GM19467 (cell line): ENCODE data around the gene ABRACL.
"Not testable (repeated sequence)": the region's sequence is repeated elsewhere in the genome, so short reads cannot be mapped to it uniquely, and the experiment has no call there.

ENCODE experiments used
- ATAC-seq: cut with Tn5 transposase; IDR thresholded peaks from one replicate; pipeline ENCODE4 v1.9.1; 2021; ENCODE audit warnings: mild to moderate bottlenecking, moderate library complexity; ENCODE audit not compliant: unreplicated experiment

Gene ABRACL

DNA sequence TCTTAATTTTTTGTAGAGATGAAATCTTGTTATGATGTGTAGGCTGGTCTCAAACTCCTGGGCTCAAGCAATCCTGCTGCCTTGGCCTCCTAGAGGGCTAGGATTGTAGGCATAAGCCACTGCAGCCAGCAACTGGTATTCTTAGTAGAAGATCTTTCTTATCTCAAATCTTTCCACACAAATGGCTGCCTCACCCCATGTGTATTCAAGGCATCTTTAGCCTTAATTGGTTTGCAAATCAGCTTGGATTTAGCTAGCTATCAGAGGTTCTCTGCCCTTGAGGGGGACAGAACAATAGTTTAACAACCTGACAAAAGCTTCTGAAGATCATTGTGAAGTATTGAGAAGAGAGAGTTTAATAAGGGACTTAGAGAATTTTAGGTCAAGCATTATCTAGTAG is 17.9 kb upstream of the ABRACL start:
- ATAC-seq = no peak

DNA sequence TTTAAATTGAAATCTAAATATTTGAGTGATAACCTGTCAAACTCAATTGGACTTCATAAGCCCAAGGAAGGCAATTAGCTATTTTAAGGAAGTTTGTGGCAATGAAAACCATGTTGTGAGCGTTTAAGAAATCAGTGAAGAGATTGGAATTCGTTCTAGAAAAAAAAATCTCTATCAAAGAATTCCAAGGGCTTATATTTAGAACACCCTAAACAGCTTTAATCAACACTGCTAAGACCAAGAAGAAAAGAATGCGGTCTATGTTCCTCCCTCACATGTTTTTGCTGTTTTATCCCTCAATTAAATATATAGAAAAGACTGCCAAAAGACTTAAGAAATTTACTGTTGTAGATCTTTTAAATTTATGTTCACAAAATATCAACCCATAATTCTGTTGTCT is 16.6 kb upstream of the ABRACL start:
- ATAC-seq = no peak

DNA sequence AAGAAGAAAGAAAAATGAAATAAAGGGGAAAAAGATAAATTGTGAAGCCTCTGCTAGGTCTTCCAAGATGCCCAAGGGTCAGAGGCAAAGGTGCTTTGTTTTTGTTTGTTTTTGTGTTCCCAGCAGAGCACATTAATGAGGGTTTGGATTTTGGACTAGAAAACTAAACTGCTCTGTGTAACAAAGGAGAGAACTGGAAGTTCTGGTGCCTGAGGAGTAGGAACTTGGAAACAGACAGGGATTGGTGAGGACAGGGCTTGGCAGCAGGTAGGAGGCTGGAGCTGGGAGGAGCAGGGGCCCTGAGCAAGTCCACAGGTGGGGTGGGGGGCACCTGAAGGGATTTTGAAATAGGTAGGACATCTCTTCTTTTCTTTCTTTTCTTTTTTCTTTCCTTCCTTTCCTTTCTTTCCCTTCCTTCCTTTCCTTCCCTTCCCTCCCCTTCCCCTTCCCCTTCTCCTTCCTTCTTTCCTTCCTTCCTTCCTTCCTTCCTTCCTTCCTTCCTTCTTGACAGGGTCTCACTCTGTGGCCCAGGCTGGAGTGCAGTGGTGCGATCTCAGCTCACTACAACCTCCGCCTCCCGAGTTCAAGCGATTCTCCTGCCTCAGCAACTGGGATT is 15.3 kb upstream of the ABRACL start:
- no peak for ATAC-seq

DNA sequence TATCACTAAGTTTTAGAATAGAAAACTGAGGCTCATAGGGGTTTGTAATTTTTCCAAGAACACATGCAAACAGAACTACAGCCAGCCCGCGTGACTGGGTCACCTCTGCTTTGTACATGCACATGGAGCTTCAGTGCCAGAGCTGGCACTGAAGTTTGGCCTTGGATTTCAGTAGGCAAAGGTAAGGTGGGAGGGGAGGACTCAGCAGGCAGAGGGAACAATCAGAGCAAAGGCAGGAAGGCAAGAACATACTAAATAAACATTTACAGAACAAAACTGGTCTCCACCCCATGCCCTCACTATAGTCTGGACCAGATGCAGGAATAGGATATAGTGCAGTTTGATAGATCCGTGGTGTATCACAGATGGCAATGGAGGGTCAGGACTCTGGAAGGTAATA is 13.6 kb upstream of the ABRACL start:
- no peak for ATAC-seq

DNA sequence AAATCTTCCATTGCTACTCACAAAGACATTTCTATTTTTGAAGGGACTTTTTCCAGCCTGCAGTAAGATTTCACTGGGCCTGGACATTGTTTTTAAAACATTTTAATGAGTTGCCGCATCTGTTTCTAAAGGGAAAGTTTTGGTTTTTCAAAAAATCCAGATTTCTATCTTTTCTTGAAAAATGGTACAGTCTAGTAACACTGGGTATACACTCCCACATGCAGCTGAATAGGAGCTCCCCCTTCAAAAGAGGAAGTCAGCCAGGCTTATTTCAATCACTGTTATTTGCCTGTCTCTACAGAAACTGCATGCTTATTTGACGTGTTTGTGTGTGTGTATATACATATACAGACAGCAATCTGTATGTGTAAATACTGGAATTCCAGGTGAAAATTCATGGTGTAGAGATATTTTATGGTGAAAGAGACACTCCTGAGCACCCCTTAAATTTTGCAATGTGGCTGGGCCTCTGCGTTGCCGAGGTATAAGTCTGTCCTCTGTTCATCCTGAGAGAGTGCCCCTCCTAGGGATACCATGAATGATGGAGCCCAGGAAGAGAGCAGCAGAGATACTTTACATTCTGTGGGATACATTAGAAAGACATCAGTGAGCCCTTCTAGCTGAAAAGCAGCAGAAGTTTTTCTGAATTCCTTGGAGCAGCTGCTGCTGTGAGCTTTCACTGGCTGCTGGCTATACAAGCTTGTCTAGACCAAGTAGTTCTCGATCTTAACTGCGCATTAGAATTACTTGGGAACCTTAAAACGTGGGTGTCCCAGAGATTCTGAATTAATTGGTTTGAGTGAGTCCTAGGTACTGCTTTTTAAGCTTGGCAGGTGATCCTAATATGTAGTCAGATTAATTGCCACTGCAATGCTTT is 12.0 kb upstream of the ABRACL start:
- peak; percentile 58 for ATAC-seq

DNA sequence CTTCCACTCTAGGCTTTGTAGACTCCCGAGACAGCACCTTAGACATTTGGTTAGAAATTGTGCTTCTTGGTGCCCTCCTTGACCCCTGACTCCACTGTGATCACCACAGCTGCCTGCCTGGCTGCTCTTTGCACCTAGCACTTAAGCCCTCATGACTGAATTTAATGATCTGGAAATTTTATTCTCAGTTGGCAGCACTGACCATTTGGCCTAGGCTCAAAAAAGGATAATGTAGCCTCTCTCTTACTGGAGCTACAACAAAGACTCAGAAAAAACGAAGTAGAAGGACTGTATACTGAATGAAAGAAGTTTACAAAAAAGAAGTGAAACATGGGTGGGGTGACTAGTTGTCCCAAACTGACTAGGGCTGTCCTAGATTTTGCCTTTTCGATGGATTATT is 11.3 kb upstream of the ABRACL start:
- ATAC-seq = no peak

DNA sequence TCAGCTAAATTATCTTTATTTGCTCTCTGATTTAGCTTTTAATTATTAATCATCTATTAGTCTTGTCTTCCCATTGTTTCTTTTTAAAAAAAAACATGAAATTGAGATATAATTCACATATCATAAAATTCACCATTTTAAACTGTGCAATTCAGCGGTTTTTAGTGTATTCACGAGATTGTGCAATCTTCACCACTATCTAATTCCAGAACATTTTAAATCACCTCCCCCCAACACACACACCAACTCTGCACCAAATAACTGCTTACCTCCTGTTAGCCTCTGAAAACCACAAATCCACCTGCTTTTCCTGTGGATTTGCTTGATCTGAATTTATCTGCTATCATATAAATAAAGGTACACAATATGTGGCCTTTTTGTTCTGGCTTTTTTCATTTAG is 8.8 kb upstream of the ABRACL start:
- ATAC-seq = no peak

DNA sequence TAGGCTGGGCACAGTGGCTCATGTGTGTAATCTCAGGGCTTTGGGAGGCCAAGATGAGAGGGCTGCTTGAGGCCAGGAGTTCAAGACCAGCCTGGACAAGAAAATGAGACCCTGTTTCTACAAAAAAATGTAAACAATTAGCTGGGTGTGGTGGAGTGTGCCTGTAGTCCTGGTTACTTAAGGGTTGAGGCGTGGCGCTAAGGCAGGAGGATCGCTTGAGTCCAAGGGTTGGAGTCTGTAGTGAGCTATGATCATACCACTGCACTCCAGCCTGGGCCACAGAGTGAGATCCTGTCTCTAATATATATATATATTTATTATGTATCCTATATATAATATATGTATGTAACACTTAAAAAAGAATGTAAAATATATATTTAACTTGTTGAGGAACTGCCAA is 7.9 kb upstream of the ABRACL start:
- ATAC-seq = no peak

DNA sequence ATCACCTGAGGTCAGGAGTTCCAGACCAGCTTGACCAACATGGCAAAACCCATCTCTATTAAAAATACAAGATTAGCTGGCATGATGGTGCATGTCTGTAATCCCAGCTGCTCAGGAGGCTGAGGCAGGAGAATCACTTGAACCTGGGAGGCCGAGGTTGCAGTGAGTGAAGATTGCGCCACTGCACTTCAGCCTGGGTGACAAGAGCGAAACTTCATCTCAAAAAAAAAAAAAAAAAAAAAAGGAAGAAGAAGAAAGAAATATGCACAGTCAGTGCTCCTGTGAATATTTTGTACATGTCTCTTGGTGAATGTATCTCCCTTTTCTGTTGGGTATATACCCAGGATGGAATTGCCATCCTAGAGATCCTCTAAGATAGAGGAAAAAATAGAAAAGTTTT is 3.1 kb upstream of the ABRACL start:
- not testable (repeated sequence) for ATAC-seq

DNA sequence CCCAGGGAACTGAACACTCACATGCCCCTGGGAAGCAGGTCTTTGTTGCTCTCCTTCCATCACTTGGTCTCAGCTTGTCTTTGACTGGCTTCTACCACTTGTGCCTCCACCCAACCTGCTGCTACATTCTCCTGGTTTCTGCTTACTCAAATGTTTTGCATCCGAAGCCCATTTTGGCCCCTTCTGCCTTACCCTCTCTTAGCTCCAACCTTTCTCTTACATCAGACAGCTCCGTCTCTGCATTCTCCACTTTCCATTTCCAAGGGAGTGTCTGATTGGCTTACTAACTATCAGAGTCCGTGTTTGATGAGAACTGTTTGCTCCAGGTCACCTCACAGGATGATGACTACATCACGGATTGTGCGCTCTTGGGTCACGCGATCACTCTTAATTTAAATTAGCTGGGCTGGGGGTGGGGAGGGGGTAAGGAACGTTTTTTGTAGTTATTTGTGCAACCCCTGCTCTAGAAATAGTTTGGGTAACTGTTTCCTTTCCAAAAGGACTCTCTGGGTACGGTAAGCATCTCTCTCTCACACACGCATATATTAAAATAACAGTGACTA is 844 bp upstream of the ABRACL start:
- no peak for ATAC-seq

DNA sequence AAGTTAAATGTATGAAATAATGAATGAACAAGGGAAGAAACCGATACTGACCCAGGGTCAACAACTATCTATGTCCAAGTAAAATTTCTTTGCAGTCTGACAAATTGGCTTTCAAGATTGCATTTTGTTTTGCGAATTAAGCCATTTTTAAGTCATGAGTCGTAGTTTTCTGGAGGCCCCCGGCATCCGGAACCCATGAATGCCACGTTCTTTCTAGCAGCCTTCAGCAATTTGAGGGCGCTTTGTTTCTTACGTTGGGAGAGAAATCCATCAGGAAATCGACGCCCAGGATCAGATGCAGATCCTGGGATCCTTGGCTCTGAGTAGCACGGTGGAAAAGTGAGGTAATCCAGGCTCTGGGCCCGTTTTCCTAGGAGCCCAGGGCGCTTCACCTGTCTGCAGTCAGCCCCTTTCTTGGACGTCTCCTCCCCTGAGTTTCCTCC is 309 bp upstream of the ABRACL start:
- no peak for ATAC-seq

DNA sequence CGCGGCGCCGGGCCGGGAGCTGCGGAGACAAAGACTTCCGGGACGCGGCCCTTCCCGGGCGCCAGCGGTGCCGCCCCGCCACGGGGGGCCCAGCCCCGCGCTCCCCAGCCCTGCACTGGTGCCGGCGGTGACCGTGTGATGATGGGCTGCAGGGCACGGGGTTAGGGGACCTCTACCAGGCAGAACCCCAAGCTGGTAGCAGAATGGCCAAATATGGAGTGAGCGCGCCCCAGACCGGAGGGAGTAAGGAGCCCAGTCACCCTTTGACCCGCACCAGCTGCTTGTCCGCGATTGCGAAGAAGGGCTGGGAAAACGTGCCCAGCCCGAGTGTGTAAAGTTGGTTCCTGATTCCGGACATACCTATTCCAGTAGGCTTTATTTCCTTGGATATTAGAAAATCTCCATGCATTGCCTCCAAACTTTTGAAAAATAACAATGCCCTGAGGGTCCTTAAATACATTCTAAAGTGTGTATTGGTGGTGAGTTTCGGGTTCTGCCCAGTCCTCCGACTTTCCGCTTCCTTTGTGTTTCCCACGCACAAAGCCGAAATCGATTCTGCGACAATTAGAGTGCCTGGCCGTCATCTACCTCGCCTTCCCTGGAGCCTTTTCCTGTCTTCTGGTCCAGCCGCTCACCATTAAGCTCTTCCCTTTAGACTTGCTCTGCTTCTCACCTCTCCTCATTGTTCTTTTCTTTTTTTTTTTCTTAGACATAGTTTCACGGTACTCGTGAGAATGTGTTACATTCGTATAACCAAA is 1.1 kb downstream of the ABRACL start:
- peak; percentile 26 for ATAC-seq

DNA sequence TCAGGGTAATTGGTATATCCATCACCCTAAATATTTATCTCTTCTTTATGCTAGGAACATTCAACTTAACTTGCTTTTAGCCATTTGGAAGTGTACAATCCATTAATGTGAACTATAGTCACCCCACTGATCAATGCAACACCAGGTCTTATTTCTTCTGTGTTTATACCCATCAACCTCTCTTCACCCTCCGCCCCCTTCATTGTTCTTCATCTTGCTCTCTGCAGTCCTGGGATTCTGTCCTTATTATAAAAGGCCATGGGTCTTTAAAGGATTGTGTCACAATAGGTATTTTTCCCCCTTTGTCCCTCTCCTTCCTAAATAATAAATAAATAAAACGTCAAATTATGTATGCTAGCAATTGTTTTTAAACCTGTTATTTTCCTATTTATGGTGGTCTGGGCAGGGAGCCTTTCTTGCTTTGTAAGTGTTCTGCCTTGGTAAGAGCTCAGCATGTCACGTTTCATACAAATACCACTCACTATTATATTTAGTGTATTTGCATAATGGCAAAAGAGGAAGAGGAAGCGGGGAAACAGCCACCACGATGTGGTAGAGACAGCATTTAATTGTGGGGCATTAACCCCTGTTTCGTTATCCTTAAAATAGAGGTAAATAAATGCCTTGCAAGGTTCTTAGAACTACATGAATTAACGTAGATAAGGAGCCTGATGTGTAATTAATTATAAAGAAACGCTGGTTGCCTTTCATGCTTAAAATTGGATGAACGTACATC is 1.9 kb downstream of the ABRACL start:
- ATAC-seq = peak; percentile 56

DNA sequence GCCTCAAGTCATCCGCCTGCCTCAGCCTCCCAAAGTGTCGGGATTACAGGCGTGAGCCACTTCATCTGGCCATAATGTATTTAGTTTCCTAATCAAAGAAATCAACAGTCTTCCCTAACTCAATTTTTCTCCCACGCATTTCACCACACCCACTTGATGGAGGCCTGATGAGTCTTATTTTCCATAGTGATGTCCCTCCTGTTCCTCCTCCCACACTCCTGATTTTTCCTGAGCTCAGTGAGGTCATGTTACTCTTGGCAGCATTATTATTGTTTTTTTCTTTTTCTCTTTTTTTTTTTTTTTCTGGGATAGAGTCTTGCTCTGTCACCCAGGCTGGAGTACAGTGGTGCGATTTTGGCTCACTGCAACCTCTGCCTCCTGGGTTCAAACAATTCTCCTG is 8.9 kb downstream of the ABRACL start:
- ATAC-seq = no peak

DNA sequence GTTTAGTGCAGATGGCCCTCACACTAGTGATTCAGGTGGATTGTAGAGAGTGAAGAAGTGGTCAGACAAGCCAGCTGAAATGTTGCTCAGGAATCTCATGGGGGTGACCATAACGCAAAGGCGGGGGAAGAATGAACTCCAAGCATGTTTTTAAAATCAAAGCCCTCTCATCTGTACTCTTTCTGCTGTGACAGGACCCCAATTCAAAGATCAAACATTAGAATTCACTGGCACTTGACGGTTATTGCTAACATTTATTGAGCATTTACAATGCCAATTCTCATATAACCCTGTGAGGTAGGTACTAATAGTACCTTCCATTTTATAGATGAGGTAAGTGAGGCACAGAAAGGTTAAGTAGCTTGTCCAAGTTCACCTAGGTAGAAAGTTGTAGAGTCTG is 15.7 kb downstream of the ABRACL start:
- ATAC-seq = no peak

DNA sequence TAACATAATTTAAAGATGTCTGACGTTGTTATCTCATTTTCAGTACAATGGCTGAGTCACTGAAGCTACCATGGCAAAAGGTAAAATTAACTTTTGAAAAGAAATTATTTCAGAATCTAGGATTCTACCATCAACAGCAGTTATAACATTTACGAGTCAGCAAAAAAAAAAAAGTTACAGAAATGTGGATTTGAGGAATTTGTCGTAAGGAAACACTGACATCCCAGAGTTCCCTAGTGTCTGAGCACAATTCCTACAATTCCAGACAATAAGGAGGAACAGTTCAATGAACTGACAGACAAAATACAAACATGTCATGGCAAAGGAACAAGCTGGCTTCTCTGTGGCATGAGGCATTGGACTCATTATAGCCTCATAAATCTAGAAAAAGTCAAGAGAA is 19.1 kb downstream of the ABRACL start:
- ATAC-seq = no peak

DNA sequence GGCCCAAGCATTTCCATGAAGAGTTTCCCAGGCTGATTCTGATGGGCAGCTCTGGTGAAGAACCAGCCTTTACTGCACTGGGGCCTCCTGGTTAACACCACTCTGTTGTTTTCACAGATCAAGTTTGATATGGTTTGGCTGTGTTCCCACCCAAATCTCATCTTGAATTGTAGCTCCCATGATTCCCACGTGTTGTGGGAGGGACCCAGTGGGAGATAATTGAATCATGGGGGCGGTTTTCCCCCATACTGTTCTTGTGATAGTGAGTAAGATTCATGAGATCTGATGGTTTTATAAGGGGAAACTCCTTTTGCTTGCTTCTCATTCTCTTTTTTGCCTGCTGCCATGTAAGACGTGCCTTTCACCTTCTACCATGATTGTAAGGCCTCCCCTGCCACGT is 20.4 kb downstream of the ABRACL start:
- ATAC-seq = not testable (repeated sequence)

DNA sequence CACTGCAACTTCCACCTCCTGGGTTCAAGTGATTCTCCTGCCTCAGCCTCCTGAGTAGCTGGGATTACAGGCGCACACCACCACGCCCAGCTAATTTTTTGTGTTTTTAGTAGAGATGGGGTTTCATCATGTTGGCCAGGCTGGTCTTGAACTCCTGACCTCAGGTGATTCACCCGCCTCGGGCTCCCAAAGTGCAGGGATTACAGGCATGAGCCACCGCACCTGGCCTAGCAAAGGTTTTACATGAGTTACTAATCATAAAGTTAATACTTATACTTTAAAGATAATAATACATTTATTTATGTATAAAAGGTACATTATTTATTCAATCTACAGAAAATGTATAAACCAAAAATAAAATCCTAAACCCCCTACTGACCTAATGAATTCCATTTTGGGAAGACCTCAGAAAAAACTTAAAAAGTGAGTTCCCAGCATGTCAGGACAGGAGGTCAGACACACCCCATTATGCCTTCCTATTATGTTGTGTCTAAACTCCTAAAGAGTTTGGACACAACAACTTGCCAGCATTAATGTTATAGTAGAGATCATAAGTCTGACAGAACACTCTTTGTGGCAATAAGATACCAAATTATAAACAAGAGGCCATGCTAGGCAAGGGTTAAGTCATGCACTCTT is 21.7 kb downstream of the ABRACL start:
- ATAC-seq = not testable (repeated sequence)

DNA sequence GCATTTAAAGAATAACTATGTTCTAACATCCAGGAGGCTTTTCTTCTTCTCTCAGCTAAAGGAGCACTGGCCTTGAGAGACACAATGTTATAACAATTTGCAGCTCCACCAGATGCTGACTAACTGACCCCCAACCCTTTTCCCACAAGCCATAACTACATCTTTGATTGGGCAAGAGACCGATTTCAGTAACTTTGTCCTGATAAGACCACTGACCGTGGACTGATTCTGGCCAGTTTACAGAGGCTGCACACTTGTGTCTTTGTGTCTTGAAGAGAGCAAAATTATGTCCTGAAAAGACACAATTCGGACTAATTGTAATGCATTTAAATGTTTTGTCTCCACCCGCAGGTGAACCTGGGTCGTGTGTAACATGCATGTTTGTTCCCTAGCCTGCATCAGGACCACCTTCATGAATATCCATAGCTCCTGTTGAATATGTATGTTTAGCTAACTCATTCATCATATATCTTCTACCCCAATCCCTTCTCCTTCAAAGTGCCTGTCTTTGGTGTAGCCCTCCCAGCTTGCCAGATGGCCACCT is 22.3 kb downstream of the ABRACL start:
- ATAC-seq = no peak
